SK-N-SH treated with all-trans-retinoic acid at 6 μM for 48 hours (cell line): ENCODE results near the gene SPATA20.

ENCODE experiments used
- ATAC-seq: fragments of 200-7000 bp; cut with Tn5 transposase; 3 replicates; pipeline ENCODE4 v1.9.1; 2020; ENCODE audit warnings: mild to moderate bottlenecking, moderate library complexity
- ARNTL ChIP-seq: fragments of 450-650 bp; formaldehyde crosslinking; IDR thresholded peaks from 2 replicates; pipeline ENCODE4 v1.5.0; 2020; ENCODE audit warnings: low read depth, mild to moderate bottlenecking, moderate library complexity, borderline replicate concordance
- BACH2 ChIP-seq: fragments of 250-450 bp; sonication (Bioruptor Pico); IDR thresholded peaks from 2 replicates; pipeline ENCODE4 v1.9.0; 2021; ENCODE audit warnings: mild to moderate bottlenecking, borderline replicate concordance
- CREB5 ChIP-seq: fragments of 250-450 bp; sonication (Bioruptor Pico); IDR thresholded peaks from 2 replicates; pipeline ENCODE4 v1.5.1; 2020; ENCODE audit warnings: low read depth, mild to moderate bottlenecking, moderate library complexity
- CSDC2 ChIP-seq: fragments of 250-450 bp; sonication (Bioruptor Pico); IDR thresholded peaks from 2 replicates; pipeline ENCODE4 v1.5.0; 2020; ENCODE audit warnings: mild to moderate bottlenecking, moderate library complexity
- CSRNP3 ChIP-seq: fragments of 250-450 bp; sonication (Bioruptor Pico); IDR thresholded peaks from 2 replicates; pipeline ENCODE4 v1.5.1; 2021; ENCODE audit warnings: mild to moderate bottlenecking, moderate library complexity
- GLIS3 ChIP-seq: fragments of 250-450 bp; sonication (Bioruptor Pico); IDR thresholded peaks from 2 replicates; pipeline ENCODE4 v1.5.0; 2020; ENCODE audit warnings: mild to moderate bottlenecking, moderate library complexity
- ISL1 ChIP-seq: fragments of 250-450 bp; sonication (Bioruptor Pico); IDR thresholded peaks from 2 replicates; pipeline ENCODE4 v2.1.2; 2022; ENCODE audit warnings: mild to moderate bottlenecking, moderate library complexity
- OSR1 ChIP-seq: fragments of 250-450 bp; sonication (Bioruptor Pico); IDR thresholded peaks from 2 replicates; pipeline ENCODE4 v1.8.0; 2022; ENCODE audit warnings: moderate library complexity, mild to moderate bottlenecking, inconsistent platforms
- PATZ1 ChIP-seq: fragments of 250-450 bp; sonication (Bioruptor Pico); IDR thresholded peaks from 2 replicates; pipeline ENCODE4 v1.8.0; 2020; ENCODE audit warnings: mild to moderate bottlenecking, moderate library complexity, borderline replicate concordance
- POU6F1 ChIP-seq: fragments of 250-450 bp; sonication (Bioruptor Pico); IDR thresholded peaks from 2 replicates; pipeline ENCODE4 v1.8.0; 2021; ENCODE audit warnings: low read depth, mild to moderate bottlenecking, moderate library complexity, borderline replicate concordance
- PPARA ChIP-seq: fragments of 250-450 bp; sonication (Bioruptor Pico); IDR thresholded peaks from 2 replicates; pipeline ENCODE4 v1.5.0; 2020; ENCODE audit warnings: mild to moderate bottlenecking, borderline replicate concordance
- RARB ChIP-seq: fragments of 250-450 bp; sonication (Bioruptor Pico); IDR thresholded peaks from 2 replicates; pipeline ENCODE4 v1.8.0; 2021; ENCODE audit warnings: mild to moderate bottlenecking, moderate library complexity
- SNAI2 ChIP-seq: fragments of 250-450 bp; sonication (Bioruptor Pico); IDR thresholded peaks from 2 replicates; pipeline ENCODE4 v1.5.0; 2020; ENCODE audit warnings: mild to moderate bottlenecking, moderate library complexity
- TCF4 ChIP-seq: fragments of 250-450 bp; sonication (Bioruptor Pico); IDR thresholded peaks from 2 replicates; pipeline ENCODE4 v1.8.0; 2021; ENCODE audit warnings: mild to moderate bottlenecking, moderate library complexity, borderline replicate concordance
- TSHZ2 ChIP-seq: fragments of 250-450 bp; sonication (Bioruptor Pico); IDR thresholded peaks from 2 replicates; pipeline ENCODE4 v1.5.0; 2020; ENCODE audit warnings: mild to moderate bottlenecking, moderate library complexity
- ZC3H10 ChIP-seq: fragments of 250-450 bp; sonication (Bioruptor Pico); IDR thresholded peaks from 2 replicates; pipeline ENCODE4 v1.5.1; 2021; ENCODE audit warnings: mild to moderate bottlenecking, moderate library complexity
- ZFP3 ChIP-seq: fragments of 250-450 bp; sonication (Bioruptor Pico); IDR thresholded peaks from 2 replicates; pipeline ENCODE4 v1.5.0; 2020; ENCODE audit warnings: mild to moderate bottlenecking, moderate library complexity
- ZFP30 ChIP-seq: fragments of 450-650 bp; formaldehyde crosslinking; IDR thresholded peaks from 2 replicates; pipeline ENCODE4 v1.5.0; 2022; ENCODE audit warnings: mild to moderate bottlenecking, moderate library complexity
- ZNF565 ChIP-seq: fragments of 450-650 bp; formaldehyde crosslinking; conservative IDR thresholded peaks from 2 replicates; pipeline ENCODE4 v1.5.0; 2020; ENCODE audit warnings: low read depth, mild to moderate bottlenecking, moderate library complexity
- ZNF70 ChIP-seq: fragments of 450-650 bp; formaldehyde crosslinking; IDR thresholded peaks from 2 replicates; pipeline ENCODE4 v1.5.0; 2020; ENCODE audit warnings: mild to moderate bottlenecking, moderate library complexity
- ZNF8 ChIP-seq: fragments of 450-650 bp; formaldehyde crosslinking; IDR thresholded peaks from 2 replicates; pipeline ENCODE4 v1.5.0; 2020; ENCODE audit warnings: mild to moderate bottlenecking, moderate library complexity

The SPATA20 gene

GRCh38 chr17:50544516-50544915, 2.5 kb upstream of the SPATA20 start:
- TF ChIP-seq PATZ1 (CRISPR knock-in tag): no peak
- no peak for ATAC-seq

GRCh38 chr17:50545311-50545710, 1.7 kb upstream of the SPATA20 start:
- no peak for ATAC-seq
- TF ChIP-seq ZFP3 (CRISPR knock-in tag) (no peak), GLIS3 (CRISPR knock-in tag) (no peak), ZNF70 (CRISPR knock-in tag) (no peak), BACH2 (CRISPR knock-in tag) (no peak), TCF4 (no peak), ARNTL (CRISPR knock-in tag) (no peak), ISL1 (no peak), CREB5 (no peak), CSRNP3 (CRISPR knock-in tag) (no peak), POU6F1 (no peak), SNAI2 (CRISPR knock-in tag) (no peak), PPARA (CRISPR knock-in tag) (no peak), OSR1 (CRISPR knock-in tag) (no peak), ZC3H10 (CRISPR knock-in tag) (no peak)

GRCh38 chr17:50546701-50547034, 306 bp upstream of the SPATA20 start:
- TF ChIP-seq TCF4 (no peak), ZC3H10 (CRISPR knock-in tag) (no peak), ZNF70 (CRISPR knock-in tag) (no peak), OSR1 (CRISPR knock-in tag) (no peak), CSRNP3 (CRISPR knock-in tag) (no peak), ISL1 (no peak), ZFP30 (no peak), ZNF8 (no peak), ZNF565 (CRISPR knock-in tag) (no peak), RARB (CRISPR knock-in tag) (no peak), PPARA (CRISPR knock-in tag) (no peak), PATZ1 (CRISPR knock-in tag) (no peak), ZFP3 (CRISPR knock-in tag) (no peak), SNAI2 (CRISPR knock-in tag) (no peak), CSDC2 (CRISPR knock-in tag) (no peak)
- ATAC-seq: no peak

- no peak for ATAC-seq
- no peak for TF ChIP-seq OSR1 (CRISPR knock-in tag)
- no peak for TF ChIP-seq TSHZ2 (CRISPR knock-in tag)
- TF ChIP-seq BACH2 (CRISPR knock-in tag): no peak
- TF ChIP-seq ZC3H10 (CRISPR knock-in tag): no peak
- no peak for TF ChIP-seq PPARA (CRISPR knock-in tag)
- TF ChIP-seq CSRNP3 (CRISPR knock-in tag): no peak
- no peak for TF ChIP-seq ZFP3 (CRISPR knock-in tag)
- no peak for TF ChIP-seq ARNTL (CRISPR knock-in tag)
- TF ChIP-seq RARB (CRISPR knock-in tag): no peak
Observed at GRCh38 chr17:50547736-50548083, 736 bp downstream of the SPATA20 start.
